Right lobe of liver (tissue), 6 donors: ENCODE measurements around the gene SNRNP200. TPM values are rescaled to one million over a fixed set of nuclear protein-coding genes. Genes with fewer than 3 reads are reported as not detected.
A peak's percentile ranks its signal among the peaks of the same experiment; 100 is the strongest.
"Not testable (repeated sequence)": the region's sequence is repeated elsewhere in the genome, so short reads cannot be mapped to it uniquely, and the experiment has no call there.

ENCODE experiments used
- ATAC-seq, 4 donors: fragments of 200-7000 bp; cut with Tn5 transposase; one replicate each; pipeline ENCODE4 v1.9.1; 2020; ENCODE audit warnings: mild to moderate bottlenecking in 4 of 4, moderate library complexity in 4 of 4
- DNase-seq, 3 donors: peaks; one replicate each; pipeline ENCODE4 v3.0.0-alpha.2; 2020
- H3K27ac ChIP-seq, 3 donors: fragments of 200-600 bp; one replicate each; pipeline ENCODE4 v1.8.0; 2022
- H3K27me3 ChIP-seq, 2 donors: fragments of 200-600 bp; one replicate each; pipeline ENCODE4 v1.8.0; 2022
- H3K36me3 ChIP-seq, 4 donors: fragments of 200-600 bp; sonication (generic) in 1 of 4; one replicate each; pipeline versions ENCODE4 v1.5.1 to v1.8.0; 2017 to 2022; ENCODE audit warnings: control low read depth in 1 of 4
- H3K4me1 ChIP-seq, 4 donors: fragments of 200-600 bp; sonication (generic) in 1 of 4; one replicate each; pipeline versions ENCODE4 v1.5.1 to v1.8.0; 2017 to 2022; ENCODE audit warnings: control low read depth in 1 of 4
- H3K4me3 ChIP-seq, 3 donors: fragments of 200-600 bp; one replicate each; pipeline ENCODE4 v1.8.0; 2022
- H3K9me3 ChIP-seq, 4 donors: fragments of 200-600 bp; sonication (generic) in 1 of 4; one replicate each; pipeline versions ENCODE4 v1.5.1 to v1.8.0; 2017 to 2022; ENCODE audit warnings: control low read depth in 1 of 4
- POLR2A ChIP-seq: fragments of 450-650 bp; IDR thresholded peaks from one replicate; pipeline ENCODE4 v1.6.1; 2017; ENCODE audit warnings: antibody characterized with exemption, mild to moderate bottlenecking
- WGBS: methylation state at CpG from one replicate; pipeline ENCODE4 v1.1.6; 2018; ENCODE audit warnings: low coverage, low lambda C conversion rate; ENCODE audit not compliant: insufficient coverage; ENCODE audit errors: missing lambda C conversion rate; 5-methylcytosine and 5-hydroxymethylcytosine counted together
- intact Hi-C, 2 donors: fragments of 100-400 bp; cut with DNase I; formaldehyde crosslinking; loops; one replicate each; pipeline versions ENCODE4 v1.11.2 to v1.14.1; 2022
- total RNA-seq, 6 experiments: library from RNA; depleted of rRNA in 2 of 6; stranded (reverse); fragments of >200 nt in 2 of 6; fragmentation: NEBNext Ultra II Directional in 3 of 6; extraction: Animal tissue kit (Norgen Biotek cat#: 25700) in 3 of 6; gene quantifications; one replicate each; pipeline versions ENCODE4 v1.1.0 to v1.2.4, GENCODE V29; 2016 to 2023
- TF ChIP-seq, protein P1 (sequence below), 4 donors: fragments of 200-600 bp in 3 of 4; fragments of 450-650 bp in 1 of 4; IDR thresholded peaks; one replicate each; pipeline versions ENCODE4 v1.5.1 to v1.8.0; 2016 to 2022; ENCODE audit warnings: antibody characterized with exemption in 4 of 4, mild to moderate bottlenecking in 2 of 4
- donor health status: DM: no; HTN: yes; CAD: no.
- donor health status: DM: no; HTN: no; CAD: no.
- donor health status: DM: no; HTN: no; CAD: no.
- donor health status: DM: no; HTN: yes; CAD: no.
- donor health status: DM: no; HTN: yes; CAD: no.

The SNRNP200 gene
- total RNA-seq, 6 experiments from 2014 or later, result 43.6 to 52.5 (median 46.8) TPM

DNA sequence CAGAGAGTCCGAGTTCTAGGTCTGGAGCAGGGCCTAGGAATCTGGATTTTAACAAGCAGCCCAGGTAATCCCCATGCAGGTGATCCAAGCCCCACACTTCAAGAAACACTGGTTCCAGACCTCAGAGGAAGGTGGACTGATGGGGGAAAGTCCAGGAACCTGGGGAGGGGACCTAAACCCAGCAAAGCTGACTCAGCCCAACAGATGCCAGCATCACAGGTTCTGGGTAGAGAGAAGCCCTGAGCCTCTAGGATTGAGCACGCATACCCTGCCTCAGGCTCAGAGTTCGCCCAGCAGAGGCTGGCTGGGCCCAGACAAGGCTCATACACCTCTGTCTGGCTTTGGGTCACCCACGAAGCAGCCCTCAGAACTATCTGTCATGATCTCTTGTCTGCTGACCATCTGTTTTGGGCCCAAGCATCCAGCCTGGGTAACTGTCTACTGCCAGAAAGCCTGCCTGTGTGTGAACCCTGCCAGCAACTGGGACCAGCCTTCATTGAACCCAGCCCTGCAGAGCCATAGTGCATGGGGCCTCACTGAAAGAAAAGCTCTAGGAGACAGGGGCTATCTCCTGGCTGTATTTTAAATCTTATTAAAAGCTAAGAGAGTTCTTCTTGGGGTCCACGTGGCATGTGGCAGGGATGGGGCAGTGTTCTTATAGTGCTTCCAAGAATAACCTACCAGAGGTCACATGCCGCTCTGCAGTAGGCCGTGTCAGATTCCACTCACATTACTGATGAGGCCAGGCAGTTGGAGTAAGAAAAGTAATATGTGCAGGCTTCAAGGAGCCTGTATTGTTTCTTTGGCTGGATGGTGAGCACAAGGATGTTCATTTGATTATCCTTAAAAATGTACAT is 47.0 kb downstream of the SNRNP200 start:
- Histone ChIP-seq H3K36me3 (peaks cover 0 to 30% (median 13%) of the 10 kb centered on the region in 4 donors), H3K4me1 (peaks cover 0 to 57% (median 32%) of the 10 kb centered on the region in 4 donors)

DNA sequence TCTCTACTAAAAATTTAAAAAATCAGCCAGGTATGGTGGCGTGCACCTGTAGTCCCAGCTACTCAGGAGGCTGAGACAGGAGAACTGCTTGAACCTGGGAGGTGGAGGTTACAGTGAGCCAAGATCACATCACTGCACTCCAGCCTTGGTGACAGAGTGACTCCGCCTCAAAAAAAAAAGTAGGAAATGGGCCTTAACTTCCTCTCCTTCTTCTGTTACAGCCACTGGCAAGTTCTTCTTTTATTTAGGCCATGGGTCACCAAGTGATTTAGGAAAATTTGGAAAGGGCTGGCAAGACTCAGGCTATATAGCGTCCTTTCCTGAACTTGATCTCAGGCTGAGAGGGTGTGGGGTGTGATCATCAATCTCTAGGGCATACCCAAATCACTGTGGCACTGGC is 47.6 kb downstream of the SNRNP200 start:
- WGBS, result 51% methylated on average over 3 of the region's 3 CpGs
- intact Hi-C loops, H3K27me3 ChIP-seq, H3K4me3 ChIP-seq, H3K9me3 ChIP-seq, DNase-seq, ATAC-seq: not testable (repeated sequence)
- Histone ChIP-seq H3K36me3 (peaks cover 0 to 37% (median 15%) of the 10 kb centered on the region in 4 donors), H3K4me1 (peaks cover 0 to 62% (median 33%) of the 10 kb centered on the region in 4 donors), H3K27ac (peak overlapping the region; percentile 16 to 87 (median 29))

More for the DNA sequence above, 47.0 kb downstream of the SNRNP200 start:
- Histone ChIP-seq H3K9me3 (no peaks in the 10 kb centered on the region), H3K27me3 (no peaks in the 10 kb centered on the region), H3K27ac (peak overlapping the region; percentile 16 to 87 (median 29)), H3K4me3 (no peak overlapping the region)
- no peak for ATAC-seq
- no peak for DNase-seq
- intact Hi-C loops, result no loop called here
- TF ChIP-seq, protein P1, sequence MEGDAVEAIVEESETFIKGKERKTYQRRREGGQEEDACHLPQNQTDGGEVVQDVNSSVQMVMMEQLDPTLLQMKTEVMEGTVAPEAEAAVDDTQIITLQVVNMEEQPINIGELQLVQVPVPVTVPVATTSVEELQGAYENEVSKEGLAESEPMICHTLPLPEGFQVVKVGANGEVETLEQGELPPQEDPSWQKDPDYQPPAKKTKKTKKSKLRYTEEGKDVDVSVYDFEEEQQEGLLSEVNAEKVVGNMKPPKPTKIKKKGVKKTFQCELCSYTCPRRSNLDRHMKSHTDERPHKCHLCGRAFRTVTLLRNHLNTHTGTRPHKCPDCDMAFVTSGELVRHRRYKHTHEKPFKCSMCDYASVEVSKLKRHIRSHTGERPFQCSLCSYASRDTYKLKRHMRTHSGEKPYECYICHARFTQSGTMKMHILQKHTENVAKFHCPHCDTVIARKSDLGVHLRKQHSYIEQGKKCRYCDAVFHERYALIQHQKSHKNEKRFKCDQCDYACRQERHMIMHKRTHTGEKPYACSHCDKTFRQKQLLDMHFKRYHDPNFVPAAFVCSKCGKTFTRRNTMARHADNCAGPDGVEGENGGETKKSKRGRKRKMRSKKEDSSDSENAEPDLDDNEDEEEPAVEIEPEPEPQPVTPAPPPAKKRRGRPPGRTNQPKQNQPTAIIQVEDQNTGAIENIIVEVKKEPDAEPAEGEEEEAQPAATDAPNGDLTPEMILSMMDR (IDR thresholded peaks at IDR 0.05), result no peak
- TF ChIP-seq POLR2A, result no peak
- 79% methylated on average over 3 of the region's 7 CpGs for WGBS

DNA sequence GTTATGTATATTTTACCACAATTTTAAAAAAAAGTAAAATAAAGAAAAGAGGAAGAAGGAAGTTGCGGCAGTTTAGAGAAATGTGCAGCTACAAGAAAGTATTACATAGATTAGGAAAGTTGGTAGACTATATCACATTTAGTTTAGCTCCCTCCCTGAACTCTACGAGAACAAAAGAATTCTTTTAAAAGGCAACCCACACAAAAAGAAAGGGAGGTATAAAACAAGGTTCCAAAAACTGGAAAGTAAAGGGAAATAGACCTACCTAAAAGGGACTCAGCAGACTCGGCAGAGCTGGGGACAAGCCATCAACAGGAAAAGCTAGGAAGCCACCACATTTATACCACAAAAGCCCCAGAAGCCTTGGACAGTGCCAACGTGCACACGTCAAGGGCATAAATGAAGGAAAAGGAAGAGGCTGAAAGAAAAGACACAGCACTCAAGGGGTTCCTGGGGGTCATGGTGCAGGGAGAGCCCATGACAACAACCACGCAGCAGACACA is 48.7 kb downstream of the SNRNP200 start:
- Histone ChIP-seq H3K27me3 (no peaks in the 10 kb centered on the region), H3K9me3 (no peaks in the 10 kb centered on the region), H3K4me1 (peaks cover 0 to 61% (median 26%) of the 10 kb centered on the region in 4 donors), H3K36me3 (peaks cover 0 to 48% (median 18%) of the 10 kb centered on the region in 4 donors), H3K27ac (peak overlapping the region in 1 of 3 donors; percentile 87), H3K4me3 (no peak overlapping the region)
- TF ChIP-seq, protein P1 (IDR thresholded peaks at IDR 0.05), result no peak
- TF ChIP-seq POLR2A, result no peak
- WGBS, result 50% methylated on average over 6 of the region's 6 CpGs
- no peak for ATAC-seq
- intact Hi-C loops, result no loop called here
- DNase-seq, result no peak

DNA sequence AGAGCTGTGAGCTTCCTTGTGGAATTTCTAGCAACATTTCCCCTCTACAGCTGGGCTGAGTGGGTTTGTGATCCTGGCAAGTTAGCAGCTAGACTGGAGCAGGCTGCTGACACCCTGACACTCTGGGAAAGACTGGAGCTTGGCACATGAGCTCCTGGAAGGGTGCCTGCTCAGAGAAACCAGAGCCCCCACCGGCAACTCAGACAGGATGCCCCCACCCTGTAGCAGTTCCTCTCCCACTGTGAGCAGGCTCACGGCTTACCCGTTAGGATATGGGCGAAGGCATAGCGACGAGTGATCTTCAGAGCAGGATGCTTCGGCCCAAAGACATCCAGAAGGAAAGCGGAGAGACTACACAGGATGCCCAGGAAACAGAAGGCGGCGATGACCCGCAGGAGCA is 50.8 kb downstream of the SNRNP200 start:
- TF ChIP-seq, protein P1 (IDR thresholded peaks at IDR 0.05), result no peak
- no peak for TF ChIP-seq POLR2A
- Histone ChIP-seq H3K4me3 (no peak overlapping the region), H3K27ac (peak overlapping the region in 2 of 3 donors; percentile 5 to 21), H3K36me3 (peaks cover 0 to 50% (median 18%) of the 10 kb centered on the region in 4 donors), H3K4me1 (peaks cover 0 to 45% (median 10%) of the 10 kb centered on the region in 4 donors), H3K27me3 (no peaks in the 10 kb centered on the region), H3K9me3 (no peaks in the 10 kb centered on the region)
- ATAC-seq, result peak; percentile 35 to 67 (median 40)
- 73% methylated on average over 8 of the region's 11 CpGs for WGBS
- intact Hi-C loops, result no loop called here
- no peak for DNase-seq

DNA sequence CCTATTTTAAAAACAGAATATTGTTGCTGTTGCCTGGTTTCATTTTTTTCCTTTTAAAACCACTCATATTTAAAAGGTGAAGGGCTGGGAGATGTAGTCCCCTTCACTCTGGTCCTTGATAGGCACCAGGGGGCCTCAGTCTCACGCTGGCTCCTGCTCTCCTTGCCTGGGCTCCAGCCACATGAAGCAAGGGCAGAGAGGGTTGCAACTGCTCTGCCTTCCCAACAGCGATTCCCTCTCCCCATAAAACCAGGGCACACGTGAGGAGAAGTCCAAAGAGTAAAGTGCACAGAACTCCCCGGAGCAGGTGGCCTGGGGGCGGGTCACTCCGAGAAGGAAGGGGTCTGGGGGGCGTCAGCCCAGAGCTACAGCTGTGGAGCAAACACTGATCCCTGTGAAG is 52.3 kb downstream of the SNRNP200 start:
- 26% methylated on average over 6 of the region's 7 CpGs for WGBS
- peak; percentile 63 to 77 (median 70) for ATAC-seq
- Histone ChIP-seq H3K27ac (peak overlapping the region in 1 of 3 donors; percentile 22), H3K4me1 (peaks cover 0 to 30% (median 6%) of the 10 kb centered on the region in 4 donors), H3K27me3 (no peaks in the 10 kb centered on the region), H3K9me3 (no peaks in the 10 kb centered on the region), H3K4me3 (no peak overlapping the region), H3K36me3 (peaks cover 0 to 50% (median 18%) of the 10 kb centered on the region in 4 donors)
- peak in 2 of 3 donors; percentile 44 to 68 for DNase-seq
- no peak for TF ChIP-seq POLR2A
- TF ChIP-seq, protein P1 (IDR thresholded peaks at IDR 0.05), result peak in 3 of 4 donors; percentile 38 to 52 (median 41)
- intact Hi-C loops, result no loop called here
